Endothelial cell of umbilical vein (primary cell): ENCODE measurements around the gene GPSM1. TPM values are rescaled to one million over a fixed set of nuclear protein-coding genes. Genes with fewer than 3 reads are reported as not detected.

Source experiments
- BruUV-seq: library from RNA; stranded (reverse); fragments of 400-500 nt; replicated peaks from 2 replicates; lab custom pipeline; 2021; lab: Mats Ljungman, UMichigan
- CTCF ChIA-PET: fragments of 300-600, 350-600 bp; sonication (Branson Sonifier 250); formaldehyde crosslinking; loops from one replicate; lab custom pipeline; 2021; ENCODE audit warnings: antibody characterized with exemption, inconsistent platforms; lab: Charles Lee
- POLR2A ChIA-PET: fragments of 300-600, 350-600 bp; sonication (Branson Sonifier 250); formaldehyde crosslinking; loops from one replicate; lab custom pipeline; 2021; ENCODE audit warnings: antibody characterized with exemption, inconsistent platforms; lab: Charles Lee
- DNase-seq: peaks from one replicate; pipeline ENCODE4 v3.0.0-alpha.2; 2011; ENCODE audit warnings: low read depth, low spot score
- FAIRE-seq: peaks from 2 replicates; lab custom pipeline; 2011; peaks lifted over from hg19 to GRCh38; lab: Jason Lieb, UNC
- H2AFZ ChIP-seq: 2 replicates; pipeline ENCODE4 v1.6.0; 2012; ENCODE audit warnings: low read depth, low read length, control low read depth, inconsistent platforms
- H3K27ac ChIP-seq: 2 replicates; pipeline ENCODE4 v1.5.1; 2011; ENCODE audit warnings: low read depth, mild to moderate bottlenecking, control low read depth, low read length, moderate library complexity; ENCODE audit not compliant: insufficient read depth
- H3K27me3 ChIP-seq, 2 experiments: 2 replicates each; pipeline versions ENCODE4 v1.6.0 to v1.6.1; 2011; ENCODE audit warnings: low read length in 2 of 2, mixed read lengths in 1 of 2; ENCODE audit not compliant: control insufficient read depth in 2 of 2, insufficient read depth in 2 of 2
- H3K36me3 ChIP-seq, 2 experiments: 2 replicates in 1 of 2; 3 replicates in 1 of 2; pipeline ENCODE4 v1.5.1; 2011; ENCODE audit warnings: low read length in 2 of 2, mild to moderate bottlenecking in 1 of 2, moderate library complexity in 1 of 2; ENCODE audit not compliant: control insufficient read depth in 2 of 2, insufficient read depth in 2 of 2; ENCODE audit errors: extremely low read depth in 1 of 2
- H3K4me1 ChIP-seq: 3 replicates; pipeline ENCODE4 v1.5.1; 2011; ENCODE audit warnings: mild to moderate bottlenecking, low read length; ENCODE audit not compliant: control insufficient read depth, insufficient read depth; ENCODE audit errors: extremely low read depth
- H3K4me2 ChIP-seq: 2 replicates; pipeline ENCODE4 v1.6.1; 2011; ENCODE audit warnings: low read length, control low read depth, mixed read lengths; ENCODE audit not compliant: insufficient read depth
- H3K4me3 ChIP-seq, 3 experiments: fragments of 200-600 bp in 1 of 3; sonication (generic), shearing (Covaris generic) in 1 of 3; replicated peaks in 1 of 3; 2 replicates each; pipeline ENCODE4 v1.5.1; 2011 to 2016; ENCODE audit warnings: control low read depth in 3 of 3, low read length in 3 of 3, mild to moderate bottlenecking in 2 of 3, inconsistent platforms in 1 of 3, low read depth in 1 of 3, moderate library complexity in 1 of 3; ENCODE audit not compliant: insufficient read depth in 1 of 3
- H3K79me2 ChIP-seq: 2 replicates; pipeline ENCODE4 v1.6.0; 2012; ENCODE audit warnings: low read length, inconsistent platforms; ENCODE audit not compliant: control insufficient read depth, insufficient read depth
- H3K9ac ChIP-seq: replicated peaks from 2 replicates; pipeline ENCODE3; 2011; ENCODE audit warnings: low read length, control low read depth; ENCODE audit not compliant: insufficient read depth; ENCODE audit errors: extremely low read depth
- H3K9me1 ChIP-seq: replicated peaks from 3 replicates; pipeline ENCODE4 v1.6.0; 2011; ENCODE audit warnings: mild to moderate bottlenecking, low read length; ENCODE audit not compliant: control insufficient read depth, insufficient read depth; ENCODE audit errors: extremely low read depth
- H3K9me3 ChIP-seq: replicated peaks from 2 replicates; pipeline ENCODE4 v1.5.1; 2012; ENCODE audit warnings: low read length, inconsistent platforms; ENCODE audit not compliant: control insufficient read depth, insufficient read depth
- H4K20me1 ChIP-seq: replicated peaks from 2 replicates; pipeline ENCODE3; 2011; ENCODE audit warnings: mild to moderate bottlenecking, low read length; ENCODE audit not compliant: control insufficient read depth, insufficient read depth; ENCODE audit errors: extremely low read depth
- EZH2 ChIP-seq: IDR thresholded peaks from 2 replicates; pipeline ENCODE4 v1.6.1; 2012; ENCODE audit warnings: borderline replicate concordance, low read depth, mild to moderate bottlenecking, moderate library complexity, low read length, inconsistent platforms; ENCODE audit not compliant: severe bottlenecking
- FOS ChIP-seq: IDR thresholded peaks from 2 replicates; pipeline ENCODE4 v1.6.1; 2011; ENCODE audit warnings: mild to moderate bottlenecking, low read length, moderate library complexity, borderline replicate concordance; ENCODE audit not compliant: insufficient read depth
- GATA2 ChIP-seq: IDR thresholded peaks from 2 replicates; pipeline ENCODE4 v1.7.0; 2011; ENCODE audit warnings: low read depth, mild to moderate bottlenecking, moderate library complexity, mixed read lengths, low read length; ENCODE audit not compliant: insufficient read length, insufficient read depth
- MYC ChIP-seq: IDR thresholded peaks from one replicate; pipeline ENCODE4 v1.6.1; 2011; ENCODE audit warnings: mild to moderate bottlenecking, low read depth, low read length
- POLR2A ChIP-seq: IDR thresholded peaks from 2 replicates; pipeline ENCODE4 v1.6.1; 2012; ENCODE audit warnings: low read depth, mild to moderate bottlenecking, control low read depth, low read length
- dilution Hi-C: fragments of 300-500 bp; cut with MboI; formaldehyde crosslinking; loops from one replicate; pipeline ENCODE4 v1.15.0; 2019; ENCODE audit warnings: low sequenced_read_pairs; ENCODE audit not compliant: extremely low pct_ligation_motif_present
- intact Hi-C: fragments of 100-400 bp; cut with micrococcal nuclease; formaldehyde crosslinking; loops from one replicate; pipeline ENCODE4 v1.10.0; 2022
- polyA plus RNA-seq, 4 experiments: library from polyadenylated mRNA; depleted of rRNA in 3 of 4; stranded (reverse) in 3 of 4; unstranded in 1 of 4; fragments of >200 nt; gene quantifications; 2 replicates each; pipeline versions ENCODE4 v1.2.1 to v1.2.3, GENCODE V29; 2011 to 2012; ENCODE audit warnings: missing spikeins in 1 of 4
- total RNA-seq: library from RNA; stranded (reverse); gene quantifications from 2 replicates; pipeline ENCODE4 v1.2.3, GENCODE V29; 2021
- TF ChIP-seq, protein P1 (sequence below), 2 donors: IDR thresholded peaks; 1 replicate in 1 of 2; 2 replicates in 1 of 2; pipeline ENCODE4 v1.5.1; 2011; ENCODE audit warnings: low read length in 2 of 2, mild to moderate bottlenecking in 2 of 2, moderate library complexity in 2 of 2, control low read depth in 1 of 2, inconsistent platforms in 1 of 2, low read depth in 1 of 2; ENCODE audit not compliant: insufficient read depth in 1 of 2; ENCODE audit errors: extremely low read depth in 1 of 2
- TF ChIP-seq, protein P2 (sequence below): IDR thresholded peaks from 2 replicates; pipeline ENCODE4 v1.6.1; 2011; ENCODE audit not compliant: insufficient read depth, insufficient read length

GPSM1 gene
- total and polyA plus RNA-seq, 2 donors (not counting 3 experiments of a cell fraction or from before 2014, with no cell fraction given) = 34.6 to 47.1 TPM

DNA sequence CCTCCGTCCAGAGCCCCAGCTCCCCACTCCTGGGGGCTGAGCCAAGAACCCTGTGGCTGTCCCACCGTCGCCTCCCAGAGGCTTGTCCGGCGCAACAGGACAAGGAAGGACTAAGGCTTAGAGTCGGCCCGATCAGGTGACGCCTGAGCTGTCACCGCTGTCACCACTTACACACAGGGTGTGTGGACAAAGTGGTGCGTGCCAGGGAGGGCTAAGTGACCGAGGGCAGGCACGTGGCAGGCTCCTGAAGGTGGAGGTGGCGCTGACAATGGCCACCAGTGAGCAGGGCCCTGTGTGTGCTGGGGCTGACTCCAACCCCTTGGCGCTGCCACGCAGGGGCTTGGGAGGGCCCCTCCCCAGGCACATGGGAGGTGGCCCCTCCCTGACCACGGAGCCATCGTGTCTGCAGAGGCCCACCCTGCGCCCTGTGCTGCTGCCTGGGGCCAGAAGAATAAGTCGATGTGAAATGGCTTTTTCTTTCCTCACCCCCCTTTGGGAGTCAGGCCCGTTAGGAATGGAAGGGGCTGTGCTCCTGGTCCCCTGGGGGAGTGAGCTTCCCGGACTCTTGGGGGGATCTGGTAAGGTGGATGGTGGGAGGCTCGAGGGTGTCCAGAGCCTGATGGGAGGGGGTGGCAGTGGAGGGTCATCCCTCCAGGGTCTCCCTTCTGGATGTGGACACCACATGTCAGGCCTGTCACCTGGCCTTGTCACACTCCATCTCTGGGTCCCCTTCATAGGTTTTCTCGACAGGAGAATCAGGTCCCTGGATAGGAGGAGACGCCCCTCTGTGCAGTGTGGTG is 2.6 kb upstream of the GPSM1 start:
- TF ChIP-seq GATA2 = no peak
- no peak for TF ChIP-seq POLR2A
- TF ChIP-seq, protein P1, sequence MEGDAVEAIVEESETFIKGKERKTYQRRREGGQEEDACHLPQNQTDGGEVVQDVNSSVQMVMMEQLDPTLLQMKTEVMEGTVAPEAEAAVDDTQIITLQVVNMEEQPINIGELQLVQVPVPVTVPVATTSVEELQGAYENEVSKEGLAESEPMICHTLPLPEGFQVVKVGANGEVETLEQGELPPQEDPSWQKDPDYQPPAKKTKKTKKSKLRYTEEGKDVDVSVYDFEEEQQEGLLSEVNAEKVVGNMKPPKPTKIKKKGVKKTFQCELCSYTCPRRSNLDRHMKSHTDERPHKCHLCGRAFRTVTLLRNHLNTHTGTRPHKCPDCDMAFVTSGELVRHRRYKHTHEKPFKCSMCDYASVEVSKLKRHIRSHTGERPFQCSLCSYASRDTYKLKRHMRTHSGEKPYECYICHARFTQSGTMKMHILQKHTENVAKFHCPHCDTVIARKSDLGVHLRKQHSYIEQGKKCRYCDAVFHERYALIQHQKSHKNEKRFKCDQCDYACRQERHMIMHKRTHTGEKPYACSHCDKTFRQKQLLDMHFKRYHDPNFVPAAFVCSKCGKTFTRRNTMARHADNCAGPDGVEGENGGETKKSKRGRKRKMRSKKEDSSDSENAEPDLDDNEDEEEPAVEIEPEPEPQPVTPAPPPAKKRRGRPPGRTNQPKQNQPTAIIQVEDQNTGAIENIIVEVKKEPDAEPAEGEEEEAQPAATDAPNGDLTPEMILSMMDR (IDR thresholded peaks at IDR 0.05; ENCODE audit: extremely low read depth in 1 of 2, insufficient read depth in 1 of 2, low read depth in 1 of 2, low read length in 2 of 2) = peak in 1 of 2 donors; percentile 4
- TF ChIP-seq MYC = no peak
- TF ChIP-seq EZH2 = no peak
- TF ChIP-seq FOS = no peak
- TF ChIP-seq, protein P2, sequence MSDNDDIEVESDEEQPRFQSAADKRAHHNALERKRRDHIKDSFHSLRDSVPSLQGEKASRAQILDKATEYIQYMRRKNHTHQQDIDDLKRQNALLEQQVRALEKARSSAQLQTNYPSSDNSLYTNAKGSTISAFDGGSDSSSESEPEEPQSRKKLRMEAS = no peak
- Histone ChIP-seq H3K36me3 (no peaks in the 10 kb centered on the region), H3K4me2 (no peak overlapping the region), H3K27ac (no peak overlapping the region), H3K9ac (no peak overlapping the region), H3K27me3 (no peaks in the 10 kb centered on the region), H3K4me1 (peaks cover 20% of the 10 kb centered on the region), H3K79me2 (peaks cover 18% of the 10 kb centered on the region), H4K20me1 (no peaks in the 10 kb centered on the region), H3K4me3 (no peak overlapping the region), H3K9me1 (no peaks in the 10 kb centered on the region), H3K9me3 (no peaks in the 10 kb centered on the region), H2AFZ (no peak overlapping the region)
- ChIA-PET POLR2A (no interaction called here), CTCF (interaction anchor here (1.8 to 2.8 kb wide), 3 partner anchors 12 to 21 kb away, joined by 5 to 22 read pairs (median 13); no protein-coding TSS in a partner anchor)
- DNase-seq = no peak
- no TSS peak for BruUV-seq
- FAIRE-seq = no peak
- intact Hi-C loops (no loop called here), dilution Hi-C loops (no loop called here)
